CD4-positive, alpha-beta memory T cell (primary cell): Measurements from ENCODE around the gene SNAP91. TPM values are rescaled to one million over a fixed set of nuclear protein-coding genes. Genes with fewer than 3 reads are reported as not detected.

ENCODE experiments used
- CTCF ChIA-PET: fragments of 350-600 bp; sonication (Branson Sonifier 250); formaldehyde crosslinking; loops from one replicate; lab custom pipeline; 2021; ENCODE audit warnings: inconsistent platforms; ENCODE audit not compliant: partially characterized antibody; lab: Charles Lee
- POLR2A ChIA-PET: fragments of 350-600 bp; sonication (Branson Sonifier 250); formaldehyde crosslinking; loops from one replicate; lab custom pipeline; 2021; ENCODE audit not compliant: partially characterized antibody; lab: Charles Lee
- DNase-seq, 5 donors: peaks; one replicate each; pipeline versions ENCODE4 v3.0.0 to v3.0.0-alpha.2; 2020 to 2022; ENCODE audit warnings: mixed read lengths in 1 of 5
- H3K27ac ChIP-seq: one replicate; pipeline ENCODE4 v1.7.0; 2013; ENCODE audit warnings: low read depth, low read length
- H3K27me3 ChIP-seq: 2 replicates; pipeline ENCODE4 v1.7.0; 2013; ENCODE audit warnings: mild to moderate bottlenecking, low read length, moderate library complexity; ENCODE audit not compliant: insufficient read depth
- H3K36me3 ChIP-seq: 2 replicates; pipeline ENCODE4 v1.7.0; 2013; ENCODE audit warnings: mild to moderate bottlenecking, low read length, moderate library complexity; ENCODE audit not compliant: insufficient read depth
- H3K4me1 ChIP-seq: 2 replicates; pipeline ENCODE4 v1.7.0; 2013; ENCODE audit warnings: mild to moderate bottlenecking, low read length, moderate library complexity; ENCODE audit not compliant: insufficient read depth
- H3K4me3 ChIP-seq, 2 donors: one replicate each; pipeline ENCODE4 v1.7.0; 2013; ENCODE audit warnings: low read length in 2 of 2, mild to moderate bottlenecking in 1 of 2
- H3K9me3 ChIP-seq, 2 donors: one replicate each; pipeline ENCODE4 v1.7.0; 2013; ENCODE audit warnings: low read length in 2 of 2, control low read depth in 1 of 2; ENCODE audit not compliant: control insufficient read depth in 1 of 2
- H3K27ac Mint-ChIP-seq, 7 donors: one replicate each; pipeline ENCODE4 v1.8.0; 2020 to 2021; ENCODE audit warnings: mixed read lengths in 7 of 7, mild to moderate bottlenecking in 6 of 7, inconsistent platforms in 3 of 7, moderate library complexity in 3 of 7
- H3K27me3 Mint-ChIP-seq, 2 donors: one replicate each; pipeline ENCODE4 v1.8.0; 2020 to 2021; ENCODE audit warnings: mixed read lengths in 2 of 2
- H3K36me3 Mint-ChIP-seq, 2 donors: one replicate each; pipeline ENCODE4 v1.8.0; 2020 to 2021; ENCODE audit warnings: mixed read lengths in 2 of 2, inconsistent platforms in 1 of 2, mild to moderate bottlenecking in 1 of 2
- H3K4me1 Mint-ChIP-seq, 4 donors: one replicate each; pipeline ENCODE4 v1.8.0; 2020 to 2021; ENCODE audit warnings: mixed read lengths in 4 of 4, mild to moderate bottlenecking in 1 of 4
- H3K4me3 Mint-ChIP-seq, 8 donors: one replicate each; pipeline ENCODE4 v1.8.0; 2020 to 2021; ENCODE audit warnings: mixed read lengths in 8 of 8, mild to moderate bottlenecking in 7 of 8, moderate library complexity in 6 of 8, inconsistent platforms in 3 of 8
- H3K9me3 Mint-ChIP-seq, 8 donors: one replicate each; pipeline ENCODE4 v1.8.0; 2020 to 2021; ENCODE audit warnings: mixed read lengths in 8 of 8, mild to moderate bottlenecking in 5 of 8, inconsistent platforms in 3 of 8, moderate library complexity in 1 of 8
- intact Hi-C: fragments of 100-400 bp; cut with micrococcal nuclease; formaldehyde crosslinking; loops from one replicate; pipeline ENCODE4 v1.15.1; 2023
- polyA plus RNA-seq, 2 donors: library from polyadenylated mRNA; unstranded; fragments of 300-500 nt; fragmentation: Illumina TruSeq; gene quantifications; one replicate each; pipeline ENCODE4 v1.2.3, GENCODE V29; 2021
- total RNA-seq, 2 experiments: library from RNA; stranded (reverse); gene quantifications; one replicate each; pipeline ENCODE4 v1.2.3, GENCODE V29; 2021

Gene SNAP91
- total and polyA plus RNA-seq, 4 experiments from 2014 or later = not detected

DNA sequence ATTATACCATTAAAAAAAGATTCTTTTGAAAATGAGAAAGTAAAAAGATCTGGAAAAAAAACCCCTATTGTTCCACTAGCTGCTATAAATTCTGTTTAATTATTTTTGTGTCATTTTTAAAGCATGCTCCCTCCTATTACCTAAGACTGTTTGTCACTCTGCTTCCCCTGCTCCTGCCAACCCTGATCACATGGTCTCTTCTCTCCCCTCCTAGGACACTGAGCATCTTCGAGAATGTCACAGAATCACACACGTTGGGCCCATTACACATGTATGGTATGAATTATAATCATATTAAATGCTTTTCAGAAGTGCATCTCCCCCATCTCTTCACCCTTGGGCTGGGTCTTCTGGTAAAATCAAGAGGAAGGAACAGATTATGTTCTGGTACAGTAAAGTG is 6.2 kb downstream of the SNAP91 start:
- POLR2A ChIA-PET = no interaction called here
- no peak for DNase-seq
- Mint-ChIP-seq H3K27ac (no peak overlapping the region), H3K36me3 (no peaks in the 10 kb centered on the region), H3K9me3 (peaks cover 0 to 4% (median 0%) of the 10 kb centered on the region in 8 donors), H3K4me1 (peaks cover 0 to 2% (median 0%) of the 10 kb centered on the region in 4 donors), H3K27me3 (peaks cover 12 to 14% of the 10 kb centered on the region in 2 donors), H3K4me3 (no peak overlapping the region)
- Histone ChIP-seq H3K36me3 (no peaks in the 10 kb centered on the region), H3K4me1 (no peaks in the 10 kb centered on the region), H3K27ac (no peak overlapping the region), H3K9me3 (no peaks in the 10 kb centered on the region), H3K27me3 (peaks cover 7% of the 10 kb centered on the region), H3K4me3 (no peak overlapping the region)
- intact Hi-C loops = no loop called here
- CTCF ChIA-PET = no interaction called here

DNA sequence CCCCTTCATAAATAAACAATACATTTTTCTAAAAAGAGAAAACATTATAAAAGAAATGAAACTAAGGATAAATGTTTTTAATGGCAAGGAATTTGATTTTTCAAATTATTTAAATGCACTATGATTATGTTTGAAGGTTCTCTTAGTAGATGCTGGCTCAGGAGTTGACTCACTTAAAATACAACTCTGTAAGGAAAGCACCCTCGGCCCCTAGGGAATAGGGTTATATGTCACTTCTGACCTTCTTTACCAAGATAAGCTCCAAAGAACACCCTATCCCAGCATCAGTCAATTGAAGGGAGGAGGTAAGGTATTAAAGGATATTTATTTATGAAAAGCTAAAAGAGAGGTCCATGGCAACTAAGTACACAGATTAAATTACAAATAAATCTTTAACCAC is 6.8 kb downstream of the SNAP91 start:
- CTCF ChIA-PET = interaction anchor here (1.2 kb wide), 1 partner anchor 20 kb away, joined by 3 read pairs; no protein-coding TSS in a partner anchor
- DNase-seq = no peak
- intact Hi-C loops = no loop called here

DNA sequence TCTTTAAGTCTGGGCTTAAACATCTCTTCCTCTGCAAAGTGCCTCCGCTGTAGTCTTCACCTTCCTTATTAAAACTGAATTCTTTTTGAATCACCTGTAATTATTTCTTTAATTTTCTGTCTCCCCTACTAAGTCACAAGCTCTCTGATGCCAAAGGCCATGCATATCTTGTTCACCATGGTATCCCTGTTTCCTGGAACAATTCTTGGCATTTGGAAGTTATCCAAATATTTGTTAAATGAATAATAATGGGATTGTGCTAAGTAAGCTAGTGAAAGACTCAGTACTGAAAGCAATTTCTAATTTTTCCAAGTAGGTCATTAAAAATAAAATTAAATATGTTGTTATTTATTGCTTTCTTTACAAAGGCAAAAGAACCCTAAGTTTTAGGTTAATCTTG is 12.2 kb downstream of the SNAP91 start:
- Mint-ChIP-seq H3K27ac (no peak overlapping the region), H3K27me3 (peaks cover 0 to 2% of the 10 kb centered on the region in 2 donors), H3K36me3 (no peaks in the 10 kb centered on the region), H3K4me3 (no peak overlapping the region), H3K9me3 (peaks cover 0 to 4% (median 1%) of the 10 kb centered on the region in 8 donors), H3K4me1 (no peaks in the 10 kb centered on the region)
- Histone ChIP-seq H3K9me3 (no peaks in the 10 kb centered on the region), H3K27ac (no peak overlapping the region), H3K27me3 (no peaks in the 10 kb centered on the region), H3K4me1 (no peaks in the 10 kb centered on the region), H3K36me3 (no peaks in the 10 kb centered on the region), H3K4me3 (no peak overlapping the region)
- intact Hi-C loops = no loop called here
- no peak for DNase-seq
- ChIA-PET CTCF (no interaction called here), POLR2A (no interaction called here)

More for the DNA sequence above, 6.8 kb downstream of the SNAP91 start:
- Histone ChIP-seq H3K9me3 (no peaks in the 10 kb centered on the region), H3K27ac (no peak overlapping the region), H3K27me3 (peaks cover 7% of the 10 kb centered on the region), H3K4me3 (no peak overlapping the region), H3K4me1 (no peaks in the 10 kb centered on the region), H3K36me3 (no peaks in the 10 kb centered on the region)
- H3K9me3 Mint-ChIP-seq = peaks cover 0 to 4% (median 0%) of the 10 kb centered on the region in 8 donors
- POLR2A ChIA-PET = no interaction called here
- H3K4me3 Mint-ChIP-seq = no peak overlapping the region
- H3K4me1 Mint-ChIP-seq = no peaks in the 10 kb centered on the region
- H3K27me3 Mint-ChIP-seq = peaks cover 6 to 10% of the 10 kb centered on the region in 2 donors
- H3K27ac Mint-ChIP-seq = no peak overlapping the region
- no peaks in the 10 kb centered on the region for H3K36me3 Mint-ChIP-seq

DNA sequence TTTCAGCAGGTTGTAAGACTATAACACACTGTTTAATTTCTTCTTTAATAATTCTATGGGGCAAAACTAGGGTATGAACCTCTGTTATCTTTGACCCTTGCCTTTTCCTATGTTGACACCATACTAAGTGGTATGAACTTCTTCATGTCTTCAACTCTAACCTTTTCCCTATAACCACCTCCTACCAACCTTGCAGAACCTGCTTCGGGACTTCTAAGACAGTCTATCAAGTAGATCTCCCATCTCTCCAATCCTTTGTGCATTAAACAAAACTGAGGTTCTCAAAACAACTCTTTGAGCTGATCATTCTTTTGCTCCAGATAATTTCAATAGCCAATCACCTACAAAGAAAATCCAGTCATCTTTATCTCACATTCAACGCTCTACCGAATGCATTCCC is 23.4 kb downstream of the SNAP91 start:
- Histone ChIP-seq H3K36me3 (no peaks in the 10 kb centered on the region), H3K27ac (no peak overlapping the region), H3K4me1 (no peaks in the 10 kb centered on the region), H3K4me3 (no peak overlapping the region), H3K27me3 (no peaks in the 10 kb centered on the region), H3K9me3 (no peaks in the 10 kb centered on the region)
- Mint-ChIP-seq H3K9me3 (peaks cover 0 to 5% (median 0%) of the 10 kb centered on the region in 8 donors), H3K36me3 (no peaks in the 10 kb centered on the region), H3K27me3 (no peaks in the 10 kb centered on the region), H3K27ac (no peak overlapping the region), H3K4me3 (no peak overlapping the region), H3K4me1 (no peaks in the 10 kb centered on the region)
- ChIA-PET POLR2A (no interaction called here), CTCF (no interaction called here)
- no peak for DNase-seq
- intact Hi-C loops = no loop called here

DNA sequence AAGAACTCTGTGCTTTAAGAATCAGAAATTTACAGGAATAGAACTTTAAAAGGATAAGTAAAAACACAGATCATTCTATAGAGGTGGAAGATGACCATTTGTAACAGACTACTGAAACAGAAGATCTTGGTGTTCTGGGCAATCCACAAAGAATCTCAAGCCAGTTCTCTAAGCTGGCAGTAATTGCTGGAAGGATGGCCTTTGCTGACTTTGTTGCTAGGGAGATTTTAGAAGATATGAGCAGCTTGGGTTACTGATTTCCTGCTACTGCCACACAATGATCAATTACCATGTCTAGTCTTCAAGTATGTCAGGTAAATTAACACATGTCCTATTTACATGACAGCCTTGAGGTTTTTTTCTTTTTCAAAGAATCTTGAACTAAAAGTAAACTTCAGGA is 31.1 kb downstream of the SNAP91 start:
- H3K9me3 Mint-ChIP-seq = peaks cover 0 to 3% (median 0%) of the 10 kb centered on the region in 8 donors
- intact Hi-C loops = no loop called here
- no peaks in the 10 kb centered on the region for H3K4me1 Mint-ChIP-seq
- H3K36me3 ChIP-seq = no peaks in the 10 kb centered on the region
- POLR2A ChIA-PET = no interaction called here
- H3K4me1 ChIP-seq = no peaks in the 10 kb centered on the region
- no peak overlapping the region for H3K4me3 Mint-ChIP-seq
- H3K36me3 Mint-ChIP-seq = no peaks in the 10 kb centered on the region
- H3K27ac ChIP-seq = no peak overlapping the region
- H3K9me3 ChIP-seq = no peaks in the 10 kb centered on the region
- no peak overlapping the region for H3K4me3 ChIP-seq
- H3K27me3 ChIP-seq = no peaks in the 10 kb centered on the region
- no peak for DNase-seq
- no peaks in the 10 kb centered on the region for H3K27me3 Mint-ChIP-seq
- no peak overlapping the region for H3K27ac Mint-ChIP-seq
- CTCF ChIA-PET = no interaction called here

DNA sequence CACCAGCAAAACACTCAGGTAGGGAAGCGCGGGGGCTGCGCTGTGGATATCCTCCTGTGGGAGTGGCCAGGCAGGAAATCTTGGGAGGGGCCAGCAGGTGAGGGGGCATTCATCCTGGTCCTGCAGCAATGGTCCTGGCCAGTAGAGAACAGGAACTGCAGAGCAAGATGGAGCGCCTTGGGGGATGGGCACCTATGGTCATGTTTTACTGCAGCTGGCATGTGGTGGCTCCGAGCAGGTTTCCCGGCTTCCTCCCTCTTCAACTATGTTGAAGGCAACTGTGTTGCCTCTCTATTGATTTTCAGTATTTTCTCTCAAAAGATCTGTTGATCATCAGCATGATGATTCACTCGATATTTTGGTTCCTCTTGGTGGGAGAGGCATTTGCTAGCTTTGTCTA is 70.9 kb downstream of the SNAP91 start:
- peaks cover 0 to 1% of the 10 kb centered on the region in 2 donors for H3K27me3 Mint-ChIP-seq
- H3K4me1 Mint-ChIP-seq = no peaks in the 10 kb centered on the region
- Histone ChIP-seq H3K27me3 (no peaks in the 10 kb centered on the region), H3K36me3 (no peaks in the 10 kb centered on the region), H3K4me3 (no peak overlapping the region), H3K9me3 (no peaks in the 10 kb centered on the region), H3K27ac (no peak overlapping the region), H3K4me1 (no peaks in the 10 kb centered on the region)
- intact Hi-C loops = no loop called here
- H3K4me3 Mint-ChIP-seq = no peak overlapping the region
- CTCF ChIA-PET = no interaction called here
- POLR2A ChIA-PET = no interaction called here
- no peaks in the 10 kb centered on the region for H3K36me3 Mint-ChIP-seq
- no peak overlapping the region for H3K27ac Mint-ChIP-seq
- no peak for DNase-seq
- no peaks in the 10 kb centered on the region for H3K9me3 Mint-ChIP-seq

DNA sequence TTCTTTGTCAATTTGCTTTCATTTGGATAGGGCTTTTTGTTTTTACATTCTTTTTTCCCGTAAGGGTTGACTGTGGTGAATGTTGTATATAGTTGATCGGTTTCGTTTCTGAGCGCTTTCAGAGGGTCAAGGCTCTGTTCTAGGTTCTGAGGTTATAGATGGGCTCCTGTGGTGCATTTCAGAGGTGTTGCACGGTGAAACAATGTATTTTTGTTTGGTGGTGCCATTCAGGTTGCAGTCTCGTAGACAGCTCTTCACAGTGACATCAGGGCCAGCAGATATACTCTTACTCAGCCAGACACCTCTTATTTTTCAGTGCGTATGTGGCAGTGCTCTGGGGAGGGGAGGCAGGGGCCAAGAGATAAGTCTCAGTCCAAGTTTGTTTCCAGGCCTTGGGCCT is 72.1 kb downstream of the SNAP91 start:
- H3K27me3 Mint-ChIP-seq = peaks cover 0 to 1% of the 10 kb centered on the region in 2 donors
- Histone ChIP-seq H3K27ac (no peak overlapping the region), H3K27me3 (no peaks in the 10 kb centered on the region), H3K36me3 (no peaks in the 10 kb centered on the region), H3K4me3 (no peak overlapping the region), H3K9me3 (no peaks in the 10 kb centered on the region), H3K4me1 (no peaks in the 10 kb centered on the region)
- no peak overlapping the region for H3K4me3 Mint-ChIP-seq
- no peaks in the 10 kb centered on the region for H3K9me3 Mint-ChIP-seq
- intact Hi-C loops = no loop called here
- H3K27ac Mint-ChIP-seq = no peak overlapping the region
- CTCF ChIA-PET = no interaction called here
- DNase-seq = no peak
- POLR2A ChIA-PET = no interaction called here
- H3K36me3 Mint-ChIP-seq = no peaks in the 10 kb centered on the region
- H3K4me1 Mint-ChIP-seq = no peaks in the 10 kb centered on the region

DNA sequence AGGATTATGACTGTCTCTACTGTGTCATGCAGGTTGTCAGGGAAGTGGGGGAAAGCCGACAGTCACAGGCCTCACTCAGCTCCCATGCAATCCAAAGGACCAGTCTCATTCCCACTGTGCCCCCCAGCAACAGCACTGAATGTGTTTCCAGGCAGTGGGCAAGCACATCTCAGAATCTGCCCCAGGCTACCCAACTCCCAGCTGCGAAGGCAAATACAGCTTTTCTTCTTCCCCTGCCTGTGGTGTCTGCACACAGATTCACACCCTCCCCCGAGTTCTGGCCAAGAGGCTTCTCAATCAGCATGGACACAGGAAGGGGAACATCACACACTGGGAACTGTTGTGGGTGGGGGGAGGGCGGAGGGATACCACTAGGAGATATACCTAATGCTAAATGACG is 75.3 kb downstream of the SNAP91 start:
- H3K4me3 ChIP-seq = no peak overlapping the region
- no peaks in the 10 kb centered on the region for H3K27me3 ChIP-seq
- H3K4me1 Mint-ChIP-seq = no peaks in the 10 kb centered on the region
- intact Hi-C loops = no loop called here
- H3K27ac ChIP-seq = no peak overlapping the region
- no peaks in the 10 kb centered on the region for H3K9me3 ChIP-seq
- peaks cover 0 to 2% (median 0%) of the 10 kb centered on the region in 8 donors for H3K9me3 Mint-ChIP-seq
- no peak for DNase-seq
- POLR2A ChIA-PET = no interaction called here
- H3K36me3 Mint-ChIP-seq = no peaks in the 10 kb centered on the region
- CTCF ChIA-PET = no interaction called here
- no peaks in the 10 kb centered on the region for H3K36me3 ChIP-seq
- H3K4me3 Mint-ChIP-seq = no peak overlapping the region
- no peak overlapping the region for H3K27ac Mint-ChIP-seq
- no peaks in the 10 kb centered on the region for H3K4me1 ChIP-seq
- H3K27me3 Mint-ChIP-seq = peaks cover 0 to 1% of the 10 kb centered on the region in 2 donors
